Measurements from ENCODE around the gene DNM2.
A peak's percentile ranks its signal among the peaks of the same experiment; 100 is the strongest.

The DNM2 gene

DNA sequence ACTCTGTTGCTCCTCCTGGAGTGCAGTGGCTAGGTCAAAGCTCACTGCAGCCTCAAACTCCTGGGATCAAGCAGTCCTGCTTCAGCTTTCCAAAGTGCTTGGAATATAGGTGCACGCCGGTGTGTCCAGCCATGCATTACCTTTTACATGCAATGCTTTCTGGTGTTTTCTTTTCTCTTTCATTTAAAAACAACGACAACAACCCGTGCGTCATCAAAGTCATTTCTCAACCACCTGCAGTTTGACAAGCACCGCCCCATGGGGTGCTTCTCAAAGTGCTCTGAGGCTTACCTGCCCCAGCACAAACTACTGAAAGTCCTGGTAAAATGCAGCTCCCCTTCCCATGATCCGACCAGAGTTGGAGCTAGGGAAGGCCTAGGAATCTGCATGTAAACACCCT lies 9.6 kb upstream of the DNM2 start:
- no peak for DNase-seq (ENCODE audit: low spot score)
- WGBS, 2 donors (ENCODE audit: extremely low coverage in 2 of 2, insufficient read length in 2 of 2, insufficient replicate concordance in 1 of 2) = no CpG with 5 or more reads among the region's 7 CpGs
- Histone ChIP-seq H3K23ac (ENCODE audit: low read depth, low read length, poor library complexity) (no peak overlapping the region), H3K4me3 (ENCODE audit: low read length in 2 of 2) (no peak overlapping the region), H2BK12ac (ENCODE audit: low read length) (no peak overlapping the region), H3K27ac (replicated peaks; ENCODE audit: low read length) (no peak overlapping the region), H3K27me3 (ENCODE audit: control insufficient read depth in 3 of 3, insufficient read depth in 3 of 3, low read depth in 1 of 3, low read length in 3 of 3) (no peaks in the 10 kb centered on the region), H3K36me3 (replicated peaks in 1 of 2; ENCODE audit: control insufficient read depth in 2 of 2, insufficient read depth in 2 of 2, low read length in 2 of 2) (peaks cover 10 to 41% of the 10 kb centered on the region in 2 donors), H3K14ac (ENCODE audit: low read length) (no peak overlapping the region), H2BK15ac (ENCODE audit: low read length) (no peak overlapping the region), H3K4ac (ENCODE audit: low read length) (no peak overlapping the region), H3K4me2 (ENCODE audit: insufficient read depth, low read length, poor library complexity, severe bottlenecking) (no peak overlapping the region), H3K18ac (ENCODE audit: low read length) (no peak overlapping the region), H3K79me1 (ENCODE audit: low read depth, low read length) (peaks cover 3% of the 10 kb centered on the region), H3K9me3 (replicated peaks in 1 of 2; ENCODE audit: control insufficient read depth in 2 of 2, insufficient read depth in 1 of 2, low read depth in 1 of 2, low read length in 2 of 2) (no peaks in the 10 kb centered on the region), H2BK120ac (ENCODE audit: low read depth, low read length) (no peak overlapping the region), H2BK5ac (ENCODE audit: low read length) (no peak overlapping the region), H2AFZ (ENCODE audit: low read length) (no peak overlapping the region), H3K4me1 (ENCODE audit: control insufficient read depth in 2 of 2, insufficient read depth in 1 of 2, low read depth in 1 of 2, low read length in 2 of 2) (no peaks in the 10 kb centered on the region), H3K9ac (ENCODE audit: low read depth, low read length, poor library complexity) (no peak overlapping the region), H2AK5ac (ENCODE audit: low read depth, low read length) (no peak overlapping the region), H4K8ac (ENCODE audit: low read depth, low read length) (no peak overlapping the region), H4K91ac (ENCODE audit: low read depth, low read length, poor library complexity) (no peak overlapping the region)

DNA sequence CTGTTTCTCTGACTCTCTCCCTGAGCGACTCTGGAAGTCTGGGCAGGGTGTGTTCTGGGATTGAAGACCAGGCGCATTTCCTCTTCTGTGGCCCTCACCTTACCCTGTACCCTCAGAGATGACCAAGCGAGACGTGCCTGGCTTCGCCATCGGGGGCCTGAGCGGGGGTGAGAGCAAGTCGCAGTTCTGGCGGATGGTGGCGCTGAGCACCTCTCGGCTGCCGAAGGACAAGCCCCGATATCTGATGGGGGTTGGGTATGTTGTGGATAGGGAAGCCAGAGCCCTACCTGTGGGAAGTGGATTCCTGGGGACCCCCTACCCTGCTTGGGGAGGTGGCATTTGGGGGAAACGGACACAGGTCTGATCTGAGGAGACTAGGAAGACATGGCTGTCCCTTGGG lies 5.8 kb upstream of the DNM2 start:
- Histone ChIP-seq H3K4me3 (ENCODE audit: low read length in 2 of 2) (no peak overlapping the region), H2AK5ac (ENCODE audit: low read depth, low read length) (no peak overlapping the region), H3K27ac (replicated peaks; ENCODE audit: low read length) (no peak overlapping the region), H4K91ac (ENCODE audit: low read depth, low read length, poor library complexity) (no peak overlapping the region), H3K4me2 (ENCODE audit: insufficient read depth, low read length, poor library complexity, severe bottlenecking) (no peak overlapping the region), H2BK15ac (ENCODE audit: low read length) (no peak overlapping the region), H3K9me3 (replicated peaks in 1 of 2; ENCODE audit: control insufficient read depth in 2 of 2, insufficient read depth in 1 of 2, low read depth in 1 of 2, low read length in 2 of 2) (no peaks in the 10 kb centered on the region), H3K36me3 (replicated peaks in 1 of 2; ENCODE audit: control insufficient read depth in 2 of 2, insufficient read depth in 2 of 2, low read length in 2 of 2) (peaks cover 12 to 44% of the 10 kb centered on the region in 2 donors), H3K4ac (ENCODE audit: low read length) (no peak overlapping the region), H2BK5ac (ENCODE audit: low read length) (no peak overlapping the region), H4K8ac (ENCODE audit: low read depth, low read length) (no peak overlapping the region), H2AFZ (ENCODE audit: low read length) (no peak overlapping the region), H3K14ac (ENCODE audit: low read length) (no peak overlapping the region), H3K4me1 (ENCODE audit: control insufficient read depth in 2 of 2, insufficient read depth in 1 of 2, low read depth in 1 of 2, low read length in 2 of 2) (no peaks in the 10 kb centered on the region), H2BK120ac (ENCODE audit: low read depth, low read length) (no peak overlapping the region), H3K18ac (ENCODE audit: low read length) (peak overlapping the region; percentile 45), H2BK12ac (ENCODE audit: low read length) (no peak overlapping the region), H3K23ac (ENCODE audit: low read depth, low read length, poor library complexity) (no peak overlapping the region), H3K27me3 (ENCODE audit: control insufficient read depth in 3 of 3, insufficient read depth in 3 of 3, low read depth in 1 of 3, low read length in 3 of 3) (no peaks in the 10 kb centered on the region), H3K79me1 (ENCODE audit: low read depth, low read length) (peaks cover 3% of the 10 kb centered on the region), H3K9ac (ENCODE audit: low read depth, low read length, poor library complexity) (no peak overlapping the region)
- DNase-seq (ENCODE audit: low spot score) = no peak
- no CpG with 5 or more reads among the region's 14 CpGs for WGBS, 2 donors (ENCODE audit: extremely low coverage in 2 of 2, insufficient read length in 2 of 2, insufficient replicate concordance in 1 of 2)

- no peak overlapping the region for H2AFZ ChIP-seq (ENCODE audit: low read length)
- H3K4me1 ChIP-seq (ENCODE audit: control insufficient read depth in 2 of 2, insufficient read depth in 1 of 2, low read depth in 1 of 2, low read length in 2 of 2) = no peaks in the 10 kb centered on the region
- no CpG with 5 or more reads among the region's 23 CpGs for WGBS, 2 donors (ENCODE audit: extremely low coverage in 2 of 2, insufficient read length in 2 of 2, insufficient replicate concordance in 1 of 2)
- H3K27me3 ChIP-seq (ENCODE audit: control insufficient read depth in 3 of 3, insufficient read depth in 3 of 3, low read depth in 1 of 3, low read length in 3 of 3) = no peaks in the 10 kb centered on the region
- peaks cover 3% of the 10 kb centered on the region for H3K79me1 ChIP-seq (ENCODE audit: low read depth, low read length)
- H3K18ac ChIP-seq (ENCODE audit: low read length) = no peak overlapping the region
- peak overlapping the region; percentile 31 for H3K23ac ChIP-seq (ENCODE audit: low read depth, low read length, poor library complexity)
- peak overlapping the region in 1 of 2 donors; percentile 30 for H3K4me3 ChIP-seq (ENCODE audit: low read length in 2 of 2)
- H4K91ac ChIP-seq (ENCODE audit: low read depth, low read length, poor library complexity) = no peak overlapping the region
- H2BK12ac ChIP-seq (ENCODE audit: low read length) = no peak overlapping the region
- H3K14ac ChIP-seq (ENCODE audit: low read length) = no peak overlapping the region
- no peaks in the 10 kb centered on the region for H3K9me3 ChIP-seq (replicated peaks in 1 of 2; ENCODE audit: control insufficient read depth in 2 of 2, insufficient read depth in 1 of 2, low read depth in 1 of 2, low read length in 2 of 2)
- H2AK5ac ChIP-seq (ENCODE audit: low read depth, low read length) = no peak overlapping the region
- H2BK15ac ChIP-seq (ENCODE audit: low read length) = no peak overlapping the region
- peak overlapping the region; percentile 77 for H3K9ac ChIP-seq (ENCODE audit: low read depth, low read length, poor library complexity)
- no peak overlapping the region for H2BK120ac ChIP-seq (ENCODE audit: low read depth, low read length)
- H4K8ac ChIP-seq (ENCODE audit: low read depth, low read length) = peak overlapping the region; percentile 65
- peak overlapping the region; percentile 39 for H2BK5ac ChIP-seq (ENCODE audit: low read length)
- H3K4me2 ChIP-seq (ENCODE audit: insufficient read depth, low read length, poor library complexity, severe bottlenecking) = no peak overlapping the region
- no peak overlapping the region for H3K27ac ChIP-seq (replicated peaks; ENCODE audit: low read length)
- peaks cover 12 to 38% of the 10 kb centered on the region in 2 donors for H3K36me3 ChIP-seq (replicated peaks in 1 of 2; ENCODE audit: control insufficient read depth in 2 of 2, insufficient read depth in 2 of 2, low read length in 2 of 2)
- no peak for DNase-seq (ENCODE audit: low spot score)
- peak overlapping the region; percentile 93 for H3K4ac ChIP-seq (ENCODE audit: low read length)
These were observed 5.1 kb upstream of the DNM2 start for GRCh38 chr19:10712754-10713153.

- peaks cover 6% of the 10 kb centered on the region for H3K79me1 ChIP-seq (ENCODE audit: low read depth, low read length)
- no peak overlapping the region for H2BK120ac ChIP-seq (ENCODE audit: low read depth, low read length)
- DNase-seq (ENCODE audit: low spot score) = no peak
- H3K9ac ChIP-seq (ENCODE audit: low read depth, low read length, poor library complexity) = no peak overlapping the region
- H3K14ac ChIP-seq (ENCODE audit: low read length) = no peak overlapping the region
- no peak overlapping the region for H3K4ac ChIP-seq (ENCODE audit: low read length)
- no CpG with 5 or more reads among the region's 5 CpGs for WGBS, 2 donors (ENCODE audit: extremely low coverage in 2 of 2, insufficient read length in 2 of 2, insufficient replicate concordance in 1 of 2)
- H3K18ac ChIP-seq (ENCODE audit: low read length) = no peak overlapping the region
- H3K36me3 ChIP-seq (replicated peaks in 1 of 2; ENCODE audit: control insufficient read depth in 2 of 2, insufficient read depth in 2 of 2, low read length in 2 of 2) = peaks cover 11 to 36% of the 10 kb centered on the region in 2 donors
- H3K27me3 ChIP-seq (ENCODE audit: control insufficient read depth in 3 of 3, insufficient read depth in 3 of 3, low read depth in 1 of 3, low read length in 3 of 3) = no peaks in the 10 kb centered on the region
- H3K9me3 ChIP-seq (replicated peaks in 1 of 2; ENCODE audit: control insufficient read depth in 2 of 2, insufficient read depth in 1 of 2, low read depth in 1 of 2, low read length in 2 of 2) = no peaks in the 10 kb centered on the region
- H3K4me2 ChIP-seq (ENCODE audit: insufficient read depth, low read length, poor library complexity, severe bottlenecking) = no peak overlapping the region
- no peaks in the 10 kb centered on the region for H3K4me1 ChIP-seq (ENCODE audit: control insufficient read depth in 2 of 2, insufficient read depth in 1 of 2, low read depth in 1 of 2, low read length in 2 of 2)
- H4K91ac ChIP-seq (ENCODE audit: low read depth, low read length, poor library complexity) = no peak overlapping the region
- H2AFZ ChIP-seq (ENCODE audit: low read length) = no peak overlapping the region
- H4K8ac ChIP-seq (ENCODE audit: low read depth, low read length) = no peak overlapping the region
- H3K27ac ChIP-seq (replicated peaks; ENCODE audit: low read length) = no peak overlapping the region
- H3K4me3 ChIP-seq (ENCODE audit: low read length in 2 of 2) = no peak overlapping the region
- no peak overlapping the region for H3K23ac ChIP-seq (ENCODE audit: low read depth, low read length, poor library complexity)
- H2BK12ac ChIP-seq (ENCODE audit: low read length) = no peak overlapping the region
- no peak overlapping the region for H2AK5ac ChIP-seq (ENCODE audit: low read depth, low read length)
- no peak overlapping the region for H2BK15ac ChIP-seq (ENCODE audit: low read length)
- no peak overlapping the region for H2BK5ac ChIP-seq (ENCODE audit: low read length)
These were observed 4.6 kb upstream of the DNM2 start for GRCh38 chr19:10713317-10713716.

All from neuronal stem cell (in vitro differentiated cells).